ENCODE results near the gene BFAR. TPM values are rescaled to one million over a fixed set of nuclear protein-coding genes. Genes with fewer than 3 reads are reported as not detected.
"Not testable (repeated sequence)": the region's sequence is repeated elsewhere in the genome, so short reads cannot be mapped to it uniquely, and the experiment has no call there.

Gene BFAR
- total RNA-seq, 1 donor from 2014 or later: 72.3 TPM

DNA sequence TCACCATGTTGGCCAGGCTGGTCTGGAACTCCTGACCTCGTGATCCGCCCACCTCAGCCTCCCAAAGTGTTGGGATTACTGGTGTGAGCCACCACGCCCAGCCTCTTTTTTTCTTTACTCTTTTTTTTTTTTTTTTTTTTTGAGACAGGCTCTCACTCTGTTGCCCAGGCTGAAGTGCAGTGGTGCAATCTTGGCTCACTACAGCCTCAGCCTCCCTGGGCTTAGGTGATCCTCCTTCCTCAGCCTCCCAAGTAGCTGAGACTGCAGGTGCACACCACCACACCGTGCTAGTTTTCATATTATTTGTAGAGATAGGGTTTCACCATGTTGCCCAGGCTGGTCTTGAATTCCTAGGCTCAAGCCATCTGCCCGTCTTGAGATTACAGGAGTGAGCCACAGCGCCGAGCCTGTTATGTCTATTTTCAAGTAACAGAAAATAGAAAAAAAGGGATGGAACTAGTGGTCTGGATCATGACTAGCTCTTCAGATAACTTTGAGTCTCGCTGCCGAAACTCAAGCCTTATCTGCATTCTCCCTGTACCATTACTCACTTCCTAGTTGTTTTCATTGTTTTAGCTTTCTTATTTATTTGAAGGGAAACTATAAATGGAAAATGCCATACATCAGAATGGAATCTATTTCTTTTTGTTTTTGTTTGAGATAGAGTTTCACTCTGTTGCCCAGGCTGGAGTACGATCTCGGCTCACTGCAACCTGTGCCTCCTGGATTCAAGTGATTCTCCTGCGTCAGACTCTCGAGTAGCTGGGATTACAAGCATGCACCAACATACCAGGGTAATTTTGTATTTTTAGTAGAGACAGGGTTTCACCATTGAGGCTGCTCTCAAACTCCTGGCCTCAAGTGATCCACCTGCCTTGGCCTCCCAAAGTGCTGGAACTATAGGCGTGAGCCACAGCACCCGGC, 53.4 kb downstream of the BFAR start:
- not testable (repeated sequence) for DNase-seq (ENCODE audit: low read depth)

DNA sequence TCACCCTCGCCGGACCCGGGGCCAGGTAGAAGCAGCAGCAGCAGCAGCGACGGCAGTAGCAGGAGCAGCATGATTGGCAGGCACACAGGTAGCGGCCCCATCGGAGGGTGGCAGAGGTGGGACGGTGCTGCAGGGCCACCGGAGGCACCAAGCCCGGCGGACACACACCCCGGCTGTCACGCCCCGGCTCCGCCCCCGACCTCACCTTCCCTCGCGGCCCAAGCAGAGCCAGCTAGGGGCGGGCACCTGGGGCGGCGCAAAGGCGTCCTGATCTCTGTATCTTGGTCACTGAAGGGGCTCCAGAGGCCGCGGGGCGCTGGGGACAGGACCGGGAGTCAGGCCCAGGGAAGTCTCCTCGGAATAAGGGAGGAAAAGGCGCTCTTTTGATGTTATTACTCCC, 61.4 kb downstream of the BFAR start, which contains the start of gene PLA2G10:
TSS of gene PLA2G10 (minus strand) at position 180 of the 400 bp plus-strand sequence. CDS start at position 101, 79 bp downstream.
- DNase-seq (ENCODE audit: low read depth): not testable (repeated sequence)

DNA sequence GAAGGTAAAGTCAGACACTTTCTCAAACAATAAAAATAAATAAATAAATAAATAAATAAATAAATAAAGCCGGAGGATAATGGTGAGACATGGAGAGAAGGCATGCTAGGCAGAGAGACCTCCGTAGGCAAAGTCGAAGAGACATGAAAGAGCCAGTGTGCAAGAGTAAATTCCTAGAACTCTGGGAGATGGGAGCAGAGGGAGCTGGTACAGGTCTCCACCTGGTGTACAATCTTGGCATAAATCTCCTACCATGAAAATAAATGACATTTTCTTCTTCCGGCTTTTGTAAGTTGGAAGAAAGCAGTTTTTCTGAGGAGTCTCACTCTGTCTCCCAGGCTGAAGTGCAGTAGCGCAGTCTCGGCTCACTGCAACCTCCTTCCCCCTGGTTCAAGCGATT, 69.1 kb downstream of the BFAR start:
- DNase-seq (ENCODE audit: low read depth): not testable (repeated sequence)

- not testable (repeated sequence) for DNase-seq (ENCODE audit: low read depth)
Measured at GRCh38 chr16:14702672-14703071, 69.9 kb downstream of the BFAR start.

- DNase-seq (ENCODE audit: low read depth): not testable (repeated sequence)
Measured at GRCh38 chr16:14703156-14704011, 70.6 kb downstream of the BFAR start, which contains the start of gene NPIPA3. NPIPA3 (plus strand) TSS chr16:14703411; CDS start chr16:14708944, 5,533 bp downstream.

Other genes starting within 250 kb of the BFAR start
- 30.0 and 33.3 TPM in 2 replicates for gene PARN, start 2.7 kb upstream of the BFAR start, total RNA-seq
- gene PLA2G10, start 61.4 kb downstream of the BFAR start, total RNA-seq: not detected in 2 replicates
- gene NPIPA3, start 70.5 kb downstream of the BFAR start, total RNA-seq: 0.47 and 0.78 TPM in 2 replicates
- gene NPIPA2, start 109.6 kb downstream of the BFAR start, total RNA-seq: 0.67 TPM in 1 of 2 replicates, not detected in the other
- gene NOMO1, start 200.8 kb downstream of the BFAR start, total RNA-seq: 87.8 and 89.9 TPM in 2 replicates

Measured in myocyte (in vitro differentiated cells).